Lower leg skin (tissue), 4 donors: ENCODE results near the gene TTC39C. TPM values are rescaled to one million over a fixed set of nuclear protein-coding genes. Genes with fewer than 3 reads are reported as not detected.

ENCODE experiments used
- DNase-seq, 2 donors: peaks; one replicate each; pipeline ENCODE4 v3.0.0-alpha.2; 2019; ENCODE audit warnings: low spot score in 2 of 2
- H3K4me3 ChIP-seq: fragments of 200-600 bp; sonication (generic); 2 replicates; pipeline ENCODE4 v1.5.1; 2017; ENCODE audit warnings: mild to moderate bottlenecking, low read depth; ENCODE audit not compliant: poor library complexity, severe bottlenecking
- CTCF ChIP-seq, 3 donors: fragments of 450-650 bp; IDR thresholded peaks; one replicate each; pipeline ENCODE4 v1.5.1; 2016; ENCODE audit warnings: antibody characterized with exemption in 3 of 3, mild to moderate bottlenecking in 3 of 3, moderate library complexity in 2 of 3
- POLR2A ChIP-seq, 2 donors: fragments of 450-650 bp; IDR thresholded peaks; one replicate each; pipeline ENCODE4 v1.6.1; 2016 to 2017; ENCODE audit warnings: antibody characterized with exemption in 2 of 2, mild to moderate bottlenecking in 1 of 2, moderate library complexity in 1 of 2
- WGBS, 2 donors: methylation state at CpG; one replicate each; pipeline ENCODE4 v1.1.5; 2018; 5-methylcytosine and 5-hydroxymethylcytosine counted together
- intact Hi-C: fragments of 100-400 bp; cut with DNase I; formaldehyde crosslinking; loops from one replicate; pipeline ENCODE4 v1.15.0; 2023; ENCODE audit warnings: low total_unique reads
- total RNA-seq, 4 donors: library from RNA; depleted of rRNA; stranded (reverse); fragments of >200 nt; gene quantifications; one replicate each; pipeline ENCODE4 v1.1.0, GENCODE V29; 2016

The TTC39C gene
- total RNA-seq, 4 donors from 2014 or later = 66.6 to 96.7 (median 82.1) TPM

- H3K4me3 ChIP-seq = no peak overlapping the region
- WGBS, 2 donors = 62 to 89% methylated on average over 3 of the region's 3 CpGs
- no peak for DNase-seq
- TF ChIP-seq POLR2A (IDR thresholded peaks at IDR 0.05) = no peak
- no peak for TF ChIP-seq CTCF (IDR thresholded peaks at IDR 0.05)
- intact Hi-C loops = loop anchor here (10.0 kb wide), 1 partner anchor 193 kb away; no protein-coding TSS in a partner anchor
These were observed 113.2 kb downstream of the TTC39C start for GRCh38 chr18:24127735-24128134.

GRCh38 chr18:24128700-24129099 is 114.1 kb downstream of the TTC39C start:
- intact Hi-C loops = loop anchor here (10.0 kb wide), 1 partner anchor 194 kb away; no protein-coding TSS in a partner anchor
- H3K4me3 ChIP-seq = no peak overlapping the region
- TF ChIP-seq POLR2A (IDR thresholded peaks at IDR 0.05) = no peak
- no peak for TF ChIP-seq CTCF (IDR thresholded peaks at IDR 0.05)
- DNase-seq = no peak
- 86 to 97% methylated on average over 4 of the region's 4 CpGs for WGBS, 2 donors

- TF ChIP-seq POLR2A (IDR thresholded peaks at IDR 0.05) = no peak
- no peak for TF ChIP-seq CTCF (IDR thresholded peaks at IDR 0.05)
- no peak for DNase-seq
- WGBS, 2 donors = 84 to 92% methylated on average over 2 of the region's 2 CpGs
- H3K4me3 ChIP-seq = no peak overlapping the region
- intact Hi-C loops = no loop called here
These were observed 115.9 kb downstream of the TTC39C start for GRCh38 chr18:24130494-24130893.

- no peak for DNase-seq
- no peak overlapping the region for H3K4me3 ChIP-seq
- intact Hi-C loops = no loop called here
- WGBS, 2 donors = 65 to 70% methylated on average over 3 of the region's 3 CpGs
- TF ChIP-seq POLR2A (IDR thresholded peaks at IDR 0.05) (no peak), CTCF (IDR thresholded peaks at IDR 0.05) (no peak)
These were observed 122.4 kb downstream of the TTC39C start for GRCh38 chr18:24136967-24137373.

GRCh38 chr18:24138409-24138788 is 123.8 kb downstream of the TTC39C start:
- 20 to 21% methylated on average over 7 of the region's 7 CpGs for WGBS, 2 donors
- no peak for DNase-seq

More at GRCh38 chr18:24138409-24138788, 123.8 kb downstream of the TTC39C start:
- intact Hi-C loops = no loop called here
- TF ChIP-seq POLR2A (IDR thresholded peaks at IDR 0.05) (no peak), CTCF (IDR thresholded peaks at IDR 0.05) (no peak)
- peak overlapping the region; percentile 22 for H3K4me3 ChIP-seq
